ENCODE data around the gene TLR8. TPM values are rescaled to one million over a fixed set of nuclear protein-coding genes. Genes with fewer than 3 reads are reported as not detected.

TLR8 gene
- total RNA-seq, 4 donors from 2014 or later: 0.08 to 0.84 (median 0.52) TPM

DNA sequence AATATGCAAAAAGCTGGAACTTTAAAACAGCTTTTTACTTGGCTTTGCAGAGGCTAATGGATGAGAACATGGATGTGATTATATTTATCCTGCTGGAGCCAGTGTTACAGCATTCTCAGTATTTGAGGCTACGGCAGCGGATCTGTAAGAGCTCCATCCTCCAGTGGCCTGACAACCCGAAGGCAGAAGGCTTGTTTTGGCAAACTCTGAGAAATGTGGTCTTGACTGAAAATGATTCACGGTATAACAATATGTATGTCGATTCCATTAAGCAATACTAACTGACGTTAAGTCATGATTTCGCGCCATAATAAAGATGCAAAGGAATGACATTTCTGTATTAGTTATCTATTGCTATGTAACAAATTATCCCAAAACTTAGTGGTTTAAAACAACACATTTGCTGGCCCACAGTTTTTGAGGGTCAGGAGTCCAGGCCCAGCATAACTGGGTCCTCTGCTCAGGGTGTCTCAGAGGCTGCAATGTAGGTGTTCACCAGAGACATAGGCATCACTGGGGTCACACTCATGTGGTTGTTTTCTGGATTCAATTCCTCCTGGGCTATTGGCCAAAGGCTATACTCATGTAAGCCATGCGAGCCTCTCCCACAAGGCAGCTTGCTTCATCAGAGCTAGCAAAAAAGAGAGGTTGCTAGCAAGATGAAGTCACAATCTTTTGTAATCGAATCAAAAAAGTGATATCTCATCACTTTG lies 15.6 kb downstream of the TLR8 start:
- peak in 1 of 2 donors; percentile 42 for DNase-seq (ENCODE audit: low spot score in 2 of 2)
- WGBS, 2 donors: 81 to 84% methylated on average over 10 of the region's 10 CpGs
- TF ChIP-seq, protein P1, sequence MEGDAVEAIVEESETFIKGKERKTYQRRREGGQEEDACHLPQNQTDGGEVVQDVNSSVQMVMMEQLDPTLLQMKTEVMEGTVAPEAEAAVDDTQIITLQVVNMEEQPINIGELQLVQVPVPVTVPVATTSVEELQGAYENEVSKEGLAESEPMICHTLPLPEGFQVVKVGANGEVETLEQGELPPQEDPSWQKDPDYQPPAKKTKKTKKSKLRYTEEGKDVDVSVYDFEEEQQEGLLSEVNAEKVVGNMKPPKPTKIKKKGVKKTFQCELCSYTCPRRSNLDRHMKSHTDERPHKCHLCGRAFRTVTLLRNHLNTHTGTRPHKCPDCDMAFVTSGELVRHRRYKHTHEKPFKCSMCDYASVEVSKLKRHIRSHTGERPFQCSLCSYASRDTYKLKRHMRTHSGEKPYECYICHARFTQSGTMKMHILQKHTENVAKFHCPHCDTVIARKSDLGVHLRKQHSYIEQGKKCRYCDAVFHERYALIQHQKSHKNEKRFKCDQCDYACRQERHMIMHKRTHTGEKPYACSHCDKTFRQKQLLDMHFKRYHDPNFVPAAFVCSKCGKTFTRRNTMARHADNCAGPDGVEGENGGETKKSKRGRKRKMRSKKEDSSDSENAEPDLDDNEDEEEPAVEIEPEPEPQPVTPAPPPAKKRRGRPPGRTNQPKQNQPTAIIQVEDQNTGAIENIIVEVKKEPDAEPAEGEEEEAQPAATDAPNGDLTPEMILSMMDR (IDR thresholded peaks at IDR 0.05): no peak
- no peak for TF ChIP-seq POLR2A (IDR thresholded peaks at IDR 0.05)
- intact Hi-C loops (cut with DNase I; ENCODE audit: low total_unique reads): no loop called here
- H3K4me3 ChIP-seq (ENCODE audit: low read depth, poor library complexity, severe bottlenecking): no peak overlapping the region

DNA sequence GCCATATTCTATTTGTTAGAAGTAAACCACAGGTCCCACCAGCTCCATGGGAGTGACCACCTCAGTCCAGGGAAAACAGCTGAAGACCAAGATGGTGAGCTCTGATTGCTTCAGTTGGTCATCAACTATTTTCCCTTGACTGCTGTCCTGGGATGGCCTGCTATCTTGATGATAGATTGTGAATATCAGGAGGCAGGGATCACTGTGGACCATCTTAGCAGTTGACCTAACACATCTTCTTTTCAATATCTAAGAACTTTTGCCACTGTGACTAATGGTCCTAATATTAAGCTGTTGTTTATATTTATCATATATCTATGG lies 16.1 kb downstream of the TLR8 start:
- no peak for DNase-seq (ENCODE audit: low spot score in 2 of 2)
- intact Hi-C loops (cut with DNase I; ENCODE audit: low total_unique reads): no loop called here
- TF ChIP-seq, protein P1 (IDR thresholded peaks at IDR 0.05): no peak
- TF ChIP-seq POLR2A (IDR thresholded peaks at IDR 0.05): no peak
- H3K4me3 ChIP-seq (ENCODE audit: low read depth, poor library complexity, severe bottlenecking): no peak overlapping the region

DNA sequence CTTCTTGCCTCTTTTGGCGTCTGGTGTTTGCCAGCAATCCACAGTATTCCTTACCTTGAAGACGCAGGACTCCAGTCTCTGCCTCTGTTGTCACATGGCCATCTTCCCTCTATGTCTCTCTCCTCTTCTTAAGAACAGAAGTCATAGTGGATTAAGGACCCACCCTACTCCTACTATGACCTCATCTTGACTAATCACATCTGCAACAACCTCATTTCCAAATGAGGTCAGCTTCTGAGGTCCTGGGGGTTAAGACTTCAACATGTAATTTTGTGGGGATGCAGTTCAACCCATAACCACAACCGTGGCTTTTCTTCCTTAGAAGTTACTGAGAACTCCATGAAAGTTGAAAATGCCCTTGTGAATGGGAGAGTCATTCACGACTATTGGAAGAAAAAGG lies 23.3 kb downstream of the TLR8 start:
- WGBS, 2 donors: 71 to 86% methylated on average over 4 of the region's 4 CpGs
- no peak overlapping the region for H3K4me3 ChIP-seq (ENCODE audit: low read depth, poor library complexity, severe bottlenecking)
- TF ChIP-seq, protein P1 (IDR thresholded peaks at IDR 0.05): no peak
- no peak for TF ChIP-seq POLR2A (IDR thresholded peaks at IDR 0.05)
- intact Hi-C loops (cut with DNase I; ENCODE audit: low total_unique reads): no loop called here
- DNase-seq (ENCODE audit: low spot score in 2 of 2): no peak

DNA sequence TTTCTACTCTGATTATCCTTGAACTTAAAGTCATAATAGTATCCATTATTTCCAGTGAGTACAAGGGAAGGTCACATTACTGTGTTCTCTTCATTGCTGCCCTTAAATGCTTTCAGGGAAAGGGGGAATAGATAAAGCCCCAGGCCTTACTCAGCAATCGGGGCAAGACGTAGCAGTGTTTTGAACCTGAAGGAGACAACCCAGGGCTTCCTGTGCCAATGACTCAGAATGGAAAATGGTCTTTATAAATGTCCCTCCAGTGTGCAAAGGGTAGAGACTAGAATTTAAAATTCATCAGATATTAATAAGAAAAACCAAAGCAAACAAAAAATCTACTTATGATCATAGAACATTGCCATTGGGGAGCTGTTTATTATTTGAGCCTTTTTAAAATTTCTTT lies 23.7 kb downstream of the TLR8 start:
- H3K4me3 ChIP-seq (ENCODE audit: low read depth, poor library complexity, severe bottlenecking): no peak overlapping the region
- DNase-seq (ENCODE audit: low spot score in 2 of 2): no peak
- 86 to 91% methylated on average over 2 of the region's 2 CpGs for WGBS, 2 donors
- TF ChIP-seq POLR2A (IDR thresholded peaks at IDR 0.05): no peak
- TF ChIP-seq, protein P1 (IDR thresholded peaks at IDR 0.05): no peak
- intact Hi-C loops (cut with DNase I; ENCODE audit: low total_unique reads): no loop called here

DNA sequence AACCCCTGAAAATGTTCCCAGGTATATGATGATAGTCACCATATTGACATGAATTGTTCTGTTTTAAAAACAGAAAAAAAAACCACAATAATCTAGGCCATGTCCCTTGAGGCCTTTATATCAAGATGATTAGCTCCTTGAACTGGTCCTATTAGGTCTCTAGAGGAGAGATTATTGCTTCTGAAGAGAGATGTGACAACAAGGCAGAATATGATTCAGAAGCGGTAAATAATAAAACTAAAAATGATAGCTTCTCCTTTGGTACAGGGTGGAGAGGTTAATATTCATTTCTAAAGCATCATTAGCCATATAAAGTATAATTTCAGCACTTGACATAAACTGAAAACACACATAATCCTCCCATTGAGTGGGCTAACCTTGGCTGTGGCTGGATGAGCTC lies 25.8 kb downstream of the TLR8 start:
- 79 to 88% methylated on average over 1 of the region's 1 CpG for WGBS, 2 donors
- intact Hi-C loops (cut with DNase I; ENCODE audit: low total_unique reads): no loop called here
- no peak overlapping the region for H3K4me3 ChIP-seq (ENCODE audit: low read depth, poor library complexity, severe bottlenecking)
- no peak for DNase-seq (ENCODE audit: low spot score in 2 of 2)
- no peak for TF ChIP-seq POLR2A (IDR thresholded peaks at IDR 0.05)
- TF ChIP-seq, protein P1 (IDR thresholded peaks at IDR 0.05): no peak

DNA sequence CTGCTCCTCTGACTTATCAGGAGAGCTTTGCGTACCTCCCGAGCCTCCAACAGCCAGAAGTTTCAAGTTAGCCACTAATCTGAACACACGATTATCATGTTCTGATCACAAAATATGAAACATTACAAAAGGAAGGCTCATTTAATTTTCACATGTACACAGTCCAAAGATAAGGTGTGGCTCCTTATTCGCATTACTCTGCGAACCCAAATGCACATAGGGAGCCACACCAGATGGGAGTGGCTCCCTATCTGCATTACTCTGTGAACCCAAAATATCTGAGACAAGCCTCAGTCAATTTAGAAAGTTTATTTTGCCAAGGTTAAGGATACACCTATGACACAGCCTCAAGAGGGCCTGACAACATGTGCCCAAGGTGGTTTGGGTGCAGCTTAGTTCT lies 28.4 kb downstream of the TLR8 start:
- 79% methylated on average over 5 of the region's 5 CpGs for WGBS, 2 donors
- DNase-seq (ENCODE audit: low spot score in 2 of 2): no peak
- intact Hi-C loops (cut with DNase I; ENCODE audit: low total_unique reads): no loop called here
- no peak overlapping the region for H3K4me3 ChIP-seq (ENCODE audit: low read depth, poor library complexity, severe bottlenecking)
- TF ChIP-seq, protein P1 (IDR thresholded peaks at IDR 0.05): no peak
- TF ChIP-seq POLR2A (IDR thresholded peaks at IDR 0.05): no peak

Data from lower leg skin (tissue), 4 donors.